Chondrocyte (in vitro differentiated cells): ENCODE measurements around the gene GPATCH2. TPM values are rescaled to one million over a fixed set of nuclear protein-coding genes. Genes with fewer than 3 reads are reported as not detected.

Source experiments
- DNase-seq: peaks from one replicate; pipeline ENCODE4 v3.0.0; 2021; ENCODE audit warnings: mixed read lengths, low spot score
- H3K27ac Mint-ChIP-seq: one replicate; pipeline ENCODE4 v1.8.0; 2021; ENCODE audit warnings: mild to moderate bottlenecking, moderate library complexity, mixed read lengths; ENCODE audit not compliant: unreplicated experiment
- H3K27me3 Mint-ChIP-seq: 2 replicates; pipeline ENCODE4 v1.8.0; 2021; ENCODE audit warnings: low read depth, mixed read lengths
- H3K36me3 Mint-ChIP-seq: 2 replicates; pipeline ENCODE4 v1.8.0; 2021; ENCODE audit warnings: low read depth, mixed read lengths
- H3K4me1 Mint-ChIP-seq: 2 replicates; pipeline ENCODE4 v1.8.0; 2021; ENCODE audit warnings: low read depth, mild to moderate bottlenecking, mixed read lengths
- H3K4me3 Mint-ChIP-seq: one replicate; pipeline ENCODE4 v1.8.0; 2021; ENCODE audit warnings: mild to moderate bottlenecking, moderate library complexity, mixed read lengths; ENCODE audit not compliant: unreplicated experiment
- H3K9me3 Mint-ChIP-seq: 2 replicates; pipeline ENCODE4 v1.8.0; 2021; ENCODE audit warnings: low read depth, mixed read lengths
- total RNA-seq: library from RNA; stranded (reverse); gene quantifications from 3 replicates; pipeline ENCODE4 v1.2.1, GENCODE V29; 2021
- TF ChIP-seq, protein P1 (sequence below): fragments of 200-600 bp; sonication (generic); IDR thresholded peaks from 2 replicates; pipeline ENCODE4 v1.5.0; 2021; ENCODE audit warnings: antibody characterized with exemption, mild to moderate bottlenecking, moderate library complexity

Gene GPATCH2
- total RNA-seq, 1 donor from 2014 or later, result 10.4 TPM

DNA sequence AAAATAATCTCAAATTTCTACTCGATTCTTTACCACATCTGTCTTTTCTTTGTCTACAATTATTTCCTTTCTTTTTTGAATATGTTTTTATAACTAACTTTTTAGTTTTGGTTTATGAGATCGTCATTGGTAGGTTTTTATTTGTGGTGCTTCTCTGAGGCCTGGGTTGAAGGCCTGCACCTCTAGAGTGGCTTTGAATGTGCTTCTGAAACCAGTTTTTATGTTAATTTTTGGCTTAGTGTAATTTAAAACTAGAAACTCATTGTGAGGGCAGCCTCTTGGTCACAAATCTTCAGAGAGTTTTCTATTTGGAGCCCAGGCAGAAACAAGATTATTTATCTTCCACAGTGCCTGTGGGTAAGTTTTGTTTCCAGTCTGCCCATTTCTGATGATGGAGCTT lies 187.0 kb downstream of the GPATCH2 start:
- peaks cover 37% of the 10 kb centered on the region for H3K36me3 Mint-ChIP-seq
- H3K27me3 Mint-ChIP-seq, result no peaks in the 10 kb centered on the region
- H3K9me3 Mint-ChIP-seq, result peaks cover 21% of the 10 kb centered on the region
- TF ChIP-seq, protein P1, sequence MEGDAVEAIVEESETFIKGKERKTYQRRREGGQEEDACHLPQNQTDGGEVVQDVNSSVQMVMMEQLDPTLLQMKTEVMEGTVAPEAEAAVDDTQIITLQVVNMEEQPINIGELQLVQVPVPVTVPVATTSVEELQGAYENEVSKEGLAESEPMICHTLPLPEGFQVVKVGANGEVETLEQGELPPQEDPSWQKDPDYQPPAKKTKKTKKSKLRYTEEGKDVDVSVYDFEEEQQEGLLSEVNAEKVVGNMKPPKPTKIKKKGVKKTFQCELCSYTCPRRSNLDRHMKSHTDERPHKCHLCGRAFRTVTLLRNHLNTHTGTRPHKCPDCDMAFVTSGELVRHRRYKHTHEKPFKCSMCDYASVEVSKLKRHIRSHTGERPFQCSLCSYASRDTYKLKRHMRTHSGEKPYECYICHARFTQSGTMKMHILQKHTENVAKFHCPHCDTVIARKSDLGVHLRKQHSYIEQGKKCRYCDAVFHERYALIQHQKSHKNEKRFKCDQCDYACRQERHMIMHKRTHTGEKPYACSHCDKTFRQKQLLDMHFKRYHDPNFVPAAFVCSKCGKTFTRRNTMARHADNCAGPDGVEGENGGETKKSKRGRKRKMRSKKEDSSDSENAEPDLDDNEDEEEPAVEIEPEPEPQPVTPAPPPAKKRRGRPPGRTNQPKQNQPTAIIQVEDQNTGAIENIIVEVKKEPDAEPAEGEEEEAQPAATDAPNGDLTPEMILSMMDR, result no peak
- DNase-seq, result no peak
- H3K4me3 Mint-ChIP-seq, result no peak overlapping the region
- H3K27ac Mint-ChIP-seq, result no peak overlapping the region
- H3K4me1 Mint-ChIP-seq, result no peaks in the 10 kb centered on the region

DNA sequence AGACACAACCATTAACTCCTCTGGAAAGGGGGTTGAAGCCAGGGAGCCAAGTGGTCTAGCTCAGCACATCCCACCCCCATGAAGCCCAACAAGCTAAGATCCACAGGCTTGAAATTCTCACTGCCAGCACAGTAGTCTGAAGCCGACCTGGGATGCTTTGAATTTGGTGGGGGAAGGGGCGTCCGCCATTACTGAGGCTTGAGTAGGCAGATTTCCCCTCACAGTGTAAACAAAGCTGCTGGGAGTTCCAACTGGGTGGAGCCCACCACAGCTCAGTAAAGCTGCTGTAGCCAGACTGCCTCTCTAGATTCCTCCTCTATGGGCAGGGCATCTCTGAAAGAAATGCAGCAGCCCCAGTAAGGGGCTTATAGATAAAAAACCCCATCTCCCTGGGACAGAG lies 193.5 kb downstream of the GPATCH2 start:
- no peaks in the 10 kb centered on the region for H3K27me3 Mint-ChIP-seq
- H3K36me3 Mint-ChIP-seq, result peaks cover 36% of the 10 kb centered on the region
- H3K27ac Mint-ChIP-seq, result no peak overlapping the region
- no peaks in the 10 kb centered on the region for H3K4me1 Mint-ChIP-seq
- TF ChIP-seq, protein P1, result no peak
- no peak for DNase-seq
- peaks cover 27% of the 10 kb centered on the region for H3K9me3 Mint-ChIP-seq
- H3K4me3 Mint-ChIP-seq, result no peak overlapping the region

DNA sequence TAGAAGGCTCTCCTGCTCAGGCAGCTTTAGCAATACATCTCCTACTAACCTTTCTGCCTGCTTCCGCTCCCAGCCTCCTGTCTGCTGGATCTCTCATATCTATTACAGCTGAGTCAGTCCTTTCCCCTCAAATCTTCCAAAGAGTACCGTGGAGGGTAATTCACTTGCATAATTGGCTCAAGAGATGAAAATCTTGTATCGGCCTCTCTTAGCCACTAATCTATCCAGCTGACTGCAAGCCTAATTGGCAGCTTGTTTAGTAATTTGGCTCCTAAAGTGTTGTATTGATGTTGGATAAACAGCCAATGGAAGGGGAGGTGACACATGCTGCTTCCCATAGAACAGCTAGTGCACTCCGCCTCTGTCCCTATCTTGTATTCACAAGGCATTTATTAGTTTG lies 195.7 kb downstream of the GPATCH2 start:
- no peaks in the 10 kb centered on the region for H3K4me1 Mint-ChIP-seq
- DNase-seq, result no peak
- H3K27ac Mint-ChIP-seq, result no peak overlapping the region
- peaks cover 18% of the 10 kb centered on the region for H3K9me3 Mint-ChIP-seq
- peaks cover 30% of the 10 kb centered on the region for H3K36me3 Mint-ChIP-seq
- no peaks in the 10 kb centered on the region for H3K27me3 Mint-ChIP-seq
- H3K4me3 Mint-ChIP-seq, result no peak overlapping the region
- TF ChIP-seq, protein P1, result no peak

DNA sequence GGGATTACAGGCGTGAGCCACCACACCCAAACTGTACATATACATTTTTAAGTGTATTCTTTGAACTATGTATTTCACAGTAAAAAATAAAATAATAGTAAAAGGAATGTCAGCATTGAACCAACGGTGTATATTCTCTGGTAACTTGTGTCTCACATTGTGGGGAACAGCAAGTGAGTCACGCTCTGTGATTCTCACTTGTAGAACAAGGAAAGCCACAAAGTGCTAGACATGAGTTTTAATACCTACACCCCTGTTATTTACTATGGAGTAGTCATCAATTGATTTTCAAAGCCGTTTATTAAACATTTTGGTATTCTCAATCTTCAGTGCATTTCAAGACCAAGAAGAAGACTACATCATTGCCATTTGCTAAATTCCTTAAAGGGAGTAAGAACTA lies 197.2 kb downstream of the GPATCH2 start:
- H3K4me3 Mint-ChIP-seq, result no peak overlapping the region
- H3K27me3 Mint-ChIP-seq, result no peaks in the 10 kb centered on the region
- H3K36me3 Mint-ChIP-seq, result peaks cover 18% of the 10 kb centered on the region
- TF ChIP-seq, protein P1, result no peak
- peaks cover 4% of the 10 kb centered on the region for H3K9me3 Mint-ChIP-seq
- H3K27ac Mint-ChIP-seq, result no peak overlapping the region
- no peak for DNase-seq
- no peaks in the 10 kb centered on the region for H3K4me1 Mint-ChIP-seq

DNA sequence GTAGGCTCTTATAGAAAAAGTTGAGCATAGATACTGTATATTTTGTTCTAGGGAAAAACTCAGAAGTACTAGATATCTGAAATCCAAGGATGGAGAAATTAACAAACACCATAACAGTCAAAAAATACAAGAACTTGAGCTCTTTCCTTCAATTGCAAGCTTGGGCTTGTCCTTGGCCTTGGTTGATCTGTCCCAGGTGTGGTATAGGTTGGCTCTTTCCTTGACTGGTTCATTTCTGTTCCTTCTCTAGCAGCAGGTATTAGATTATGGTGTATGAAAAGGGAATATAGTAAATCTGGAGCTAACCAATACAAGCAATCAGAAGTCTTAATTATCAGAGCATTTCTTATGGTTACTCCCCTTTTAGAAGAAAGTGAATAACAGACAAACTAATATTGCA lies 198.6 kb downstream of the GPATCH2 start:
- no peak for DNase-seq
- no peaks in the 10 kb centered on the region for H3K4me1 Mint-ChIP-seq
- H3K27me3 Mint-ChIP-seq, result no peaks in the 10 kb centered on the region
- TF ChIP-seq, protein P1, result no peak
- H3K27ac Mint-ChIP-seq, result no peak overlapping the region
- no peak overlapping the region for H3K4me3 Mint-ChIP-seq
- peaks cover 13% of the 10 kb centered on the region for H3K36me3 Mint-ChIP-seq
- no peaks in the 10 kb centered on the region for H3K9me3 Mint-ChIP-seq
